Measurements from ENCODE around the gene ALKAL2.

Gene ALKAL2

DNA sequence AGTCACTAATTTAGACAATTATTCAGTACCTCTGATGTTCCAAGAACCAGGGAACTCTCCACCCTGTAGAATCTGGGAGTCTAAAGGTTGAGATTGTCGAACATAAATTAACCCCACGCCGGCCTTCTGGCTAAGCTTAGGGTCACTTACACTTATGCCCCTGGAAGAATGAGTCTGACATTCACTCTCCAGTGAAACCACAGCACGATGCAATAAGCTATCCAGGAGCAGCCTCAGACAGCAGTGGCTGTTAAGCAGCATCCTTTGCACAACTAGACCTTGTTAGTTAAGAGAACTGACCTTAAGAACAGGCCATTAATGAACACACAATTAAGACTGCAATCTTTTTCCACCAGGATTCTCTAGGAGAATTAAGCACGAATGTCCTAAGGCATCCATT lies 49.0 kb downstream of the ALKAL2 start:
- H3K9me3 ChIP-seq (ENCODE audit: severe bottlenecking) = no peaks in the 10 kb centered on the region
- ATAC-seq (ENCODE audit: low read depth) = no peak
- TF ChIP-seq, protein P1, sequence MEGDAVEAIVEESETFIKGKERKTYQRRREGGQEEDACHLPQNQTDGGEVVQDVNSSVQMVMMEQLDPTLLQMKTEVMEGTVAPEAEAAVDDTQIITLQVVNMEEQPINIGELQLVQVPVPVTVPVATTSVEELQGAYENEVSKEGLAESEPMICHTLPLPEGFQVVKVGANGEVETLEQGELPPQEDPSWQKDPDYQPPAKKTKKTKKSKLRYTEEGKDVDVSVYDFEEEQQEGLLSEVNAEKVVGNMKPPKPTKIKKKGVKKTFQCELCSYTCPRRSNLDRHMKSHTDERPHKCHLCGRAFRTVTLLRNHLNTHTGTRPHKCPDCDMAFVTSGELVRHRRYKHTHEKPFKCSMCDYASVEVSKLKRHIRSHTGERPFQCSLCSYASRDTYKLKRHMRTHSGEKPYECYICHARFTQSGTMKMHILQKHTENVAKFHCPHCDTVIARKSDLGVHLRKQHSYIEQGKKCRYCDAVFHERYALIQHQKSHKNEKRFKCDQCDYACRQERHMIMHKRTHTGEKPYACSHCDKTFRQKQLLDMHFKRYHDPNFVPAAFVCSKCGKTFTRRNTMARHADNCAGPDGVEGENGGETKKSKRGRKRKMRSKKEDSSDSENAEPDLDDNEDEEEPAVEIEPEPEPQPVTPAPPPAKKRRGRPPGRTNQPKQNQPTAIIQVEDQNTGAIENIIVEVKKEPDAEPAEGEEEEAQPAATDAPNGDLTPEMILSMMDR (IDR thresholded peaks at IDR 0.05; ENCODE audit: poor library complexity, severe bottlenecking) = no peak
- no peaks in the 10 kb centered on the region for H3K27me3 ChIP-seq (ENCODE audit: insufficient read depth, poor library complexity, severe bottlenecking)
- no peak overlapping the region for H3K27ac ChIP-seq (ENCODE audit: poor library complexity, severe bottlenecking)
- no peak for DNase-seq (ENCODE audit: low spot score)
- no peaks in the 10 kb centered on the region for H3K4me1 ChIP-seq (ENCODE audit: insufficient read depth, poor library complexity, severe bottlenecking)
- H3K4me3 ChIP-seq (ENCODE audit: severe bottlenecking) = no peak overlapping the region
- H3K36me3 ChIP-seq (ENCODE audit: low read depth) = peaks cover 30% of the 10 kb centered on the region

DNA sequence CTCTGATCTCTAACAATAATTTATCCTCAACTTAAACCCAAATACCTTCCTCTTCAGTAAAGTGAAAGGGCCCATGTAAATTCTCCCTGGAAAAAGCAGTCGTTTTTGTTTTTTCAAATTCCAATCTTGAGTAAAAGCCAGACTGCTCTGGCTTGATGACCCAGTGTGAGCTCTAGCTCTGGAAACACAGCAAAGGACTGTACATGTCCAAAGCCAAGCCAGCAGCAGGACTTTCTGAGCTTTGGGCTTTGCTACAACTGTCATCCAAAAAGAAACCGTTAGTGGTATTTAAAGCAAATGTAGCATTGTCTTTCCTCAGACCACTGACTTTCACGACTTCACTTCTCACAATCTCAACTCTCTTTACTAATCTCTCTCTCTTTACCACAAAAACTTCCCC lies 49.5 kb downstream of the ALKAL2 start:
- Histone ChIP-seq H3K4me1 (ENCODE audit: insufficient read depth, poor library complexity, severe bottlenecking) (no peaks in the 10 kb centered on the region), H3K36me3 (ENCODE audit: low read depth) (peaks cover 27% of the 10 kb centered on the region), H3K4me3 (ENCODE audit: severe bottlenecking) (no peak overlapping the region), H3K27ac (ENCODE audit: poor library complexity, severe bottlenecking) (no peak overlapping the region), H3K9me3 (ENCODE audit: severe bottlenecking) (no peaks in the 10 kb centered on the region), H3K27me3 (ENCODE audit: insufficient read depth, poor library complexity, severe bottlenecking) (no peaks in the 10 kb centered on the region)
- ATAC-seq (ENCODE audit: low read depth) = no peak
- DNase-seq (ENCODE audit: low spot score) = no peak
- TF ChIP-seq, protein P1 (IDR thresholded peaks at IDR 0.05; ENCODE audit: poor library complexity, severe bottlenecking) = no peak

GRCh38 chr2:237878-238277 lies 50.0 kb downstream of the ALKAL2 start:
- Histone ChIP-seq H3K9me3 (ENCODE audit: severe bottlenecking) (no peaks in the 10 kb centered on the region), H3K27me3 (ENCODE audit: insufficient read depth, poor library complexity, severe bottlenecking) (no peaks in the 10 kb centered on the region), H3K27ac (ENCODE audit: poor library complexity, severe bottlenecking) (no peak overlapping the region), H3K4me1 (ENCODE audit: insufficient read depth, poor library complexity, severe bottlenecking) (no peaks in the 10 kb centered on the region), H3K4me3 (ENCODE audit: severe bottlenecking) (no peak overlapping the region), H3K36me3 (ENCODE audit: low read depth) (peaks cover 27% of the 10 kb centered on the region)
- DNase-seq (ENCODE audit: low spot score) (no peak), ATAC-seq (ENCODE audit: low read depth) (no peak)
- TF ChIP-seq, protein P1 (IDR thresholded peaks at IDR 0.05; ENCODE audit: poor library complexity, severe bottlenecking) = no peak

- Histone ChIP-seq H3K27ac (ENCODE audit: poor library complexity, severe bottlenecking) (no peak overlapping the region), H3K36me3 (ENCODE audit: low read depth) (peaks cover 19% of the 10 kb centered on the region), H3K4me1 (ENCODE audit: insufficient read depth, poor library complexity, severe bottlenecking) (no peaks in the 10 kb centered on the region), H3K27me3 (ENCODE audit: insufficient read depth, poor library complexity, severe bottlenecking) (no peaks in the 10 kb centered on the region), H3K9me3 (ENCODE audit: severe bottlenecking) (no peaks in the 10 kb centered on the region), H3K4me3 (ENCODE audit: severe bottlenecking) (no peak overlapping the region)
- TF ChIP-seq, protein P1 (IDR thresholded peaks at IDR 0.05; ENCODE audit: poor library complexity, severe bottlenecking) = no peak
- DNase-seq (ENCODE audit: low spot score) = no peak
- ATAC-seq (ENCODE audit: low read depth) = no peak
These were observed 50.8 kb downstream of the ALKAL2 start for GRCh38 chr2:236993-237539.

DNA sequence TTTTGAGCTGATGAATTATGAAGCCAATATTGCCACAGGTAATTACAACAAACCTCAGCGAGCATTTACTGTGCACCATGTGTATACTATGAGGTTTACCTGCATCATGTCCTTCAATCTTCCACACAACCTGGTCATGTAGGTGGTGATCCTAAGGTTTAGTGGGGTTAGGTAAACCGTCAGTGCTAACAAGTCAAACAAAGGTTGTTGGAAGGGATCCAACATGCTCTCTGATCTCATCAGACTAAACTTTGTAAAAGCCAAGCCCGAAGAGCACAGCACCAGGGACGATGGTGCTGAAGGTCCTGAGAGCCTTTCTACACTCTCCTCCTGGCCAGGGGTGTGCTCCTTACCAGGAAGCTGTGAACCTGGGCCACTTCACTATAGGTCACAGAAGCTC lies 53.5 kb downstream of the ALKAL2 start:
- Histone ChIP-seq H3K4me3 (ENCODE audit: severe bottlenecking) (no peak overlapping the region), H3K4me1 (ENCODE audit: insufficient read depth, poor library complexity, severe bottlenecking) (no peaks in the 10 kb centered on the region), H3K36me3 (ENCODE audit: low read depth) (peaks cover 17% of the 10 kb centered on the region), H3K27me3 (ENCODE audit: insufficient read depth, poor library complexity, severe bottlenecking) (no peaks in the 10 kb centered on the region), H3K9me3 (ENCODE audit: severe bottlenecking) (no peaks in the 10 kb centered on the region), H3K27ac (ENCODE audit: poor library complexity, severe bottlenecking) (no peak overlapping the region)
- TF ChIP-seq, protein P1 (IDR thresholded peaks at IDR 0.05; ENCODE audit: poor library complexity, severe bottlenecking) = no peak
- ATAC-seq (ENCODE audit: low read depth) (no peak), DNase-seq (ENCODE audit: low spot score) (no peak)
